HepG2 (cell line): ENCODE results near the gene ESM1. TPM values are rescaled to one million over a fixed set of nuclear protein-coding genes. Genes with fewer than 3 reads are reported as not detected.

Experiments used
- ATAC-seq: fragments of 200-7000 bp; cut with Tn5 transposase; 3 replicates; pipeline ENCODE4 v1.9.1; 2020; ENCODE audit warnings: mild to moderate bottlenecking, moderate library complexity
- BruUV-seq: library from RNA; stranded (reverse); fragments of 400-500 nt; replicated peaks from 2 replicates; lab custom pipeline; 2021; lab: Mats Ljungman, UMichigan
- CTCF ChIA-PET: fragments of 300-600 bp; formaldehyde crosslinking; extraction: SDS; loops from one replicate; lab custom pipeline; 2021; ENCODE audit warnings: low total read pairs, inconsistent platforms, low intra/inter-chr PET ratio; lab: Yijun Ruan, JAX
- POLR2A ChIA-PET: fragments of 350-600 bp; sonication (Branson Sonifier 250); formaldehyde crosslinking; loops from one replicate; lab custom pipeline; 2020; ENCODE audit warnings: antibody characterized with exemption, inconsistent platforms; lab: Yijun Ruan, JAX
- DNase-seq: peaks from one replicate; pipeline ENCODE4 v3.0.0-alpha.2; 2015; ENCODE audit warnings: low spot score
- FAIRE-seq: peaks from 3 replicates; lab custom pipeline; 2011; peaks lifted over from hg19 to GRCh38; lab: Jason Lieb, UNC
- H2AFZ ChIP-seq: one replicate; pipeline ENCODE4 v1.6.1; 2011; ENCODE audit warnings: low read length, inconsistent platforms
- H3K27ac ChIP-seq: fragments of 300-600 bp; 3 replicates; pipeline ENCODE4 v1.8.0; 2011; ENCODE audit warnings: mixed run types, mild to moderate bottlenecking, mixed read lengths, low read length, inconsistent platforms; ENCODE audit not compliant: insufficient read depth; ENCODE audit errors: extremely low read length
- H3K27me3 ChIP-seq, 2 experiments: fragments of 200-600 bp in 1 of 2; 2 replicates in 1 of 2; 3 replicates in 1 of 2; pipeline versions ENCODE4 v1.6.0 to v1.8.0; 2011; ENCODE audit warnings: low read length in 2 of 2, mild to moderate bottlenecking in 2 of 2, moderate library complexity in 2 of 2, inconsistent platforms in 1 of 2; ENCODE audit not compliant: insufficient read depth in 2 of 2, control insufficient read depth in 1 of 2
- H3K36me3 ChIP-seq, 2 experiments: fragments of 200-600 bp in 1 of 2; replicated peaks in 1 of 2; 2 replicates in 1 of 2; 3 replicates in 1 of 2; pipeline versions ENCODE4 v1.5.1 to v1.8.0; 2011; ENCODE audit warnings: low read length in 2 of 2, inconsistent platforms in 1 of 2; ENCODE audit not compliant: insufficient read depth in 2 of 2, control insufficient read depth in 1 of 2
- H3K4me1 ChIP-seq: 2 replicates; pipeline ENCODE4 v1.5.1; 2012; ENCODE audit warnings: low read length, inconsistent platforms; ENCODE audit not compliant: insufficient read depth
- H3K4me2 ChIP-seq: 2 replicates; pipeline ENCODE4 v1.6.0; 2011; ENCODE audit warnings: low read depth, low read length, inconsistent platforms
- H3K4me3 ChIP-seq, 3 experiments: fragments of 200-600 bp in 1 of 3; sonication (generic), shearing (Covaris generic) in 1 of 3; replicated peaks in 1 of 3; 2 replicates each; pipeline ENCODE4 v1.5.1; 2011 to 2016; ENCODE audit warnings: low read length in 3 of 3, inconsistent platforms in 2 of 3, low read depth in 2 of 3, mild to moderate bottlenecking in 2 of 3, control low read depth in 1 of 3, mixed read lengths in 1 of 3; ENCODE audit not compliant: insufficient read depth in 1 of 3
- H3K79me2 ChIP-seq: one replicate; pipeline ENCODE4 v1.6.1; 2011; ENCODE audit warnings: low read length, inconsistent platforms; ENCODE audit not compliant: insufficient read depth
- H3K9ac ChIP-seq: 2 replicates; pipeline ENCODE4 v1.6.0; 2011; ENCODE audit warnings: mild to moderate bottlenecking, low read depth, low read length, inconsistent platforms; ENCODE audit not compliant: insufficient read depth
- H3K9me3 ChIP-seq: 2 replicates; pipeline ENCODE4 v1.5.1; 2012; ENCODE audit warnings: mild to moderate bottlenecking, low read length
- H4K20me1 ChIP-seq: 2 replicates; pipeline ENCODE4 v1.6.0; 2011; ENCODE audit warnings: inconsistent platforms, mild to moderate bottlenecking, low read length, moderate library complexity; ENCODE audit not compliant: insufficient read depth
- CBX1 ChIP-seq: IDR thresholded peaks from one replicate; pipeline ENCODE4 v1.6.1; 2016; ENCODE audit warnings: antibody characterized with exemption, low read depth
- HOXA9 ChIP-seq: sonication (generic); formaldehyde crosslinking; IDR thresholded peaks from 2 replicates; pipeline ENCODE4 v1.8.1; 2022; ENCODE audit warnings: missing genetic modification reagents, mild to moderate bottlenecking, moderate library complexity, borderline replicate concordance
- KAT7 ChIP-seq: IDR thresholded peaks from 2 replicates; pipeline ENCODE4 v1.6.1; 2018; ENCODE audit warnings: borderline replicate concordance, missing compliant biosample characterization
- KLF9 ChIP-seq: IDR thresholded peaks from 2 replicates; pipeline ENCODE4 v1.6.1; 2016; ENCODE audit warnings: low read depth
- MTA3 ChIP-seq: sonication (generic); formaldehyde crosslinking; IDR thresholded peaks from 2 replicates; pipeline ENCODE4 v1.4.0; 2020; ENCODE audit warnings: missing genetic modification reagents
- POLR2AphosphoS5 ChIP-seq: IDR thresholded peaks from 2 replicates; pipeline ENCODE4 v1.6.1; 2012; ENCODE audit warnings: low read depth, low read length
- SPEN ChIP-seq: sonication (generic); formaldehyde crosslinking; IDR thresholded peaks from 2 replicates; pipeline ENCODE4 v1.5.1; 2020; ENCODE audit warnings: low read depth, mild to moderate bottlenecking, missing genetic modification reagents
- ZNF44 ChIP-seq: sonication (generic); formaldehyde crosslinking; IDR thresholded peaks from 2 replicates; pipeline ENCODE4 v1.5.1; 2020; ENCODE audit warnings: mild to moderate bottlenecking, missing genetic modification reagents
- ZNF577 ChIP-seq: sonication (generic); formaldehyde crosslinking; IDR thresholded peaks from 2 replicates; pipeline ENCODE4 v1.4.0; 2020; ENCODE audit warnings: mild to moderate bottlenecking, low read depth, missing genetic modification reagents, borderline replicate concordance
- ZNF75D ChIP-seq: sonication (generic); formaldehyde crosslinking; IDR thresholded peaks from 2 replicates; pipeline ENCODE4 v1.8.1; 2023; ENCODE audit warnings: missing genetic modification reagents, mild to moderate bottlenecking, borderline replicate concordance
- ZNF83 ChIP-seq: sonication (generic); formaldehyde crosslinking; IDR thresholded peaks from 2 replicates; pipeline ENCODE4 v1.4.0; 2020; ENCODE audit warnings: missing genetic modification reagents, mild to moderate bottlenecking, borderline replicate concordance
- ZSCAN20 ChIP-seq: sonication (generic); formaldehyde crosslinking; IDR thresholded peaks from 2 replicates; pipeline ENCODE4 v1.4.0; 2020; ENCODE audit warnings: missing genetic modification reagents, mild to moderate bottlenecking, borderline replicate concordance
- WGBS: methylation state at CpG from one replicate; pipeline ENCODE4 v1.1.6; 2017; ENCODE audit warnings: low lambda C conversion rate; 5-methylcytosine and 5-hydroxymethylcytosine counted together
- in situ Hi-C: cut with HindIII; loops from 2 replicates; pipeline ENCODE4 v1.10.0; 2017; ENCODE audit warnings: low pct_unique_long_range_greater_than_20kb; ENCODE audit not compliant: extremely low pct_ligation_motif_present
- intact Hi-C: fragments of 100-400 bp; cut with micrococcal nuclease; formaldehyde crosslinking; loops from one replicate; pipeline ENCODE4 v1.10.0; 2022; ENCODE audit not compliant: unreplicated experiment
- polyA plus RNA-seq, 8 experiments: library from polyadenylated mRNA; depleted of rRNA in 3 of 8; stranded (reverse) in 7 of 8; unstranded in 1 of 8; fragments of >200 nt; fragmentation: Illumina TruSeq in 4 of 8; extraction: Trizol in 4 of 8; gene quantifications; 2 replicates each; pipeline versions ENCODE4 v1.2.1 to v1.2.3, GENCODE V29; 2011 to 2016; ENCODE audit warnings: low read depth in 4 of 8, missing spikeins in 1 of 8, mixed read lengths in 1 of 8; ENCODE audit not compliant: insufficient read depth in 1 of 8
- total RNA-seq, 5 experiments: library from RNA; depleted of rRNA; stranded (reverse); fragments of >200 nt; fragmentation: Illumina TruSeq; extraction: Trizol; gene quantifications; 2 replicates each; pipeline ENCODE4 v1.2.3, GENCODE V29; 2016; ENCODE audit warnings: low read depth in 1 of 5
- TF ChIP-seq, protein P1 (sequence below): sonication (generic); formaldehyde crosslinking; IDR thresholded peaks from 2 replicates; pipeline ENCODE4 v1.5.0; 2020; ENCODE audit warnings: mild to moderate bottlenecking, missing genetic modification reagents, moderate library complexity
- TF ChIP-seq, protein P2 (sequence below): sonication (generic); IDR thresholded peaks from 2 replicates; pipeline ENCODE4 v1.6.1; 2016; ENCODE audit warnings: low read depth, borderline replicate concordance
- TF ChIP-seq, protein P3 (sequence below): sonication (generic); formaldehyde crosslinking; IDR thresholded peaks from 2 replicates; pipeline ENCODE4 v1.4.0; 2020; ENCODE audit warnings: missing genetic modification reagents

The ESM1 gene
- total and polyA plus RNA-seq, 2 of the 13 experiments (the other 11 are each of a cell fraction or from before 2014, with no cell fraction given), result not detected

DNA sequence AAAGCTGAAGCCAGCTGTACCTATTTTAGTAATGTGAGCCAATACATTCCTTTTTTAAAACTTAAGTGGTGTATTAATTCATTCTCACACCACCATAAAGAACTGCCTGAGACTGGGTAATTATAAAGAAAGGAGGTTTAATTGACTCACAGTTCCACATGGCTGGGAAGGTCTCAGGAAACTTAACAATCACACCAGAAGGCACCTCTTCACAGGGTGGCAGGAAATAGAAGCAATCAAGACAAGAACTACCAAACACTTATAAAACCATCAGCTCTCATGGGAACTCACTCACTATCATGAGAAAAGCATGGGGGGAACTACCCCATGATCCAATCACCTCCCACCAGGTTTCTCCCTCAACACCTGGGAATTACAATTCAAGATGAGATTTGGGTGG is 21.0 kb downstream of the ESM1 start:
- no peak overlapping the region for H3K4me2 ChIP-seq
- FAIRE-seq (no peak), DNase-seq (no peak), ATAC-seq (no peak)
- in situ Hi-C loops (no loop called here), intact Hi-C loops (no loop called here)
- no peaks in the 10 kb centered on the region; a peak in 1 of 5 replicates for H3K27me3 ChIP-seq
- H3K4me3 ChIP-seq, result no peak overlapping the region
- TF ChIP-seq CBX1 (no peak), ZNF75D (no peak), HOXA9 (CRISPR knock-in tag) (no peak), ZSCAN20 (CRISPR knock-in tag) (no peak)
- no peak overlapping the region for H3K27ac ChIP-seq
- no TSS peak for BruUV-seq
- H3K36me3 ChIP-seq, result no peaks in the 10 kb centered on the region
- no peak overlapping the region for H2AFZ ChIP-seq
- H3K79me2 ChIP-seq, result no peaks in the 10 kb centered on the region
- no peaks in the 10 kb centered on the region for H3K4me1 ChIP-seq
- POLR2A ChIA-PET, result no interaction called here
- H3K9ac ChIP-seq, result no peak overlapping the region
- H4K20me1 ChIP-seq, result no peaks in the 10 kb centered on the region
- H3K9me3 ChIP-seq, result no peaks in the 10 kb centered on the region
- CTCF ChIA-PET, result no interaction called here

DNA sequence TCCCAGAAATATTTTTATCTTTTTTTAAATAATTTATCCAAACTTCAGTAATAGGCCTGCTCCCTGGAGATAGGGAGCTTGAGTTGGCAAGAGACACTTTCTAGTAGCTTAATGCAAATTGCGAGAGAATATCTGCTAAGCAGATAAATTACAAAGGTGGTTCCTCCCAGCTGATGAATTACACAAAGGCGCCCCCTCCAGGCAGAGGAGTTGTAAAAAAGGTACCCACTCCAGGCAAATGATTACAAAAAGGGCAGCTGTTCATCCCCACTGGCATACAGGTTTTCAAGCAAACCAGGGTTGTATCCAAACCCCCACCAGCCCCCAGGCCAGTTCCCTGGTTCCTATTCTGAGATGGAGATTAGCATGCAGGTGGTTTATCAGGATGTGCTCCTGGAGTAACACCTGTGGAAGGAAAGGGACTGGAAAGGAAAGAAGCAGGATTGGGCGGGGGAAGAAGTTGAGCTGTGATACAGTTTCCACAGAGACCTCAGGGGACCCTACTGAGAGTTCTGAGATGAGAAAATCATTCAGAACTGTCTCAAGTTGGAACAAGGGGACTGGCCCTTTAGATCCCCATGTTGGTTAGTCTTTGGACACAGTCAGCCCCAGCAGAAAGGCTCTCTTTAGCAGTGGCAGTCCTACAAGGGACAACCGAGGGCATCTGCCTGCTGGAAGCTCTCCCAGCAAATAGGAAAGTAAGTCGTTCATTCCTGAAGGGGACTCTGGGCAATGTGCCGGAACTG is 25.5 kb downstream of the ESM1 start:
- no peak overlapping the region for H3K4me2 ChIP-seq
- ChIA-PET CTCF (no interaction called here), POLR2A (no interaction called here)
- H3K4me1 ChIP-seq, result no peaks in the 10 kb centered on the region
- no peaks in the 10 kb centered on the region for H3K36me3 ChIP-seq
- in situ Hi-C loops (no loop called here), intact Hi-C loops (no loop called here)
- no peaks in the 10 kb centered on the region for H4K20me1 ChIP-seq
- ATAC-seq (no peak), DNase-seq (peak; percentile 5), FAIRE-seq (no peak)
- no peaks in the 10 kb centered on the region for H3K9me3 ChIP-seq
- H2AFZ ChIP-seq, result no peak overlapping the region
- H3K4me3 ChIP-seq, result no peak overlapping the region
- TF ChIP-seq, protein P1, sequence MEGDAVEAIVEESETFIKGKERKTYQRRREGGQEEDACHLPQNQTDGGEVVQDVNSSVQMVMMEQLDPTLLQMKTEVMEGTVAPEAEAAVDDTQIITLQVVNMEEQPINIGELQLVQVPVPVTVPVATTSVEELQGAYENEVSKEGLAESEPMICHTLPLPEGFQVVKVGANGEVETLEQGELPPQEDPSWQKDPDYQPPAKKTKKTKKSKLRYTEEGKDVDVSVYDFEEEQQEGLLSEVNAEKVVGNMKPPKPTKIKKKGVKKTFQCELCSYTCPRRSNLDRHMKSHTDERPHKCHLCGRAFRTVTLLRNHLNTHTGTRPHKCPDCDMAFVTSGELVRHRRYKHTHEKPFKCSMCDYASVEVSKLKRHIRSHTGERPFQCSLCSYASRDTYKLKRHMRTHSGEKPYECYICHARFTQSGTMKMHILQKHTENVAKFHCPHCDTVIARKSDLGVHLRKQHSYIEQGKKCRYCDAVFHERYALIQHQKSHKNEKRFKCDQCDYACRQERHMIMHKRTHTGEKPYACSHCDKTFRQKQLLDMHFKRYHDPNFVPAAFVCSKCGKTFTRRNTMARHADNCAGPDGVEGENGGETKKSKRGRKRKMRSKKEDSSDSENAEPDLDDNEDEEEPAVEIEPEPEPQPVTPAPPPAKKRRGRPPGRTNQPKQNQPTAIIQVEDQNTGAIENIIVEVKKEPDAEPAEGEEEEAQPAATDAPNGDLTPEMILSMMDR, result peak; percentile 25
- TF ChIP-seq, protein P2, sequence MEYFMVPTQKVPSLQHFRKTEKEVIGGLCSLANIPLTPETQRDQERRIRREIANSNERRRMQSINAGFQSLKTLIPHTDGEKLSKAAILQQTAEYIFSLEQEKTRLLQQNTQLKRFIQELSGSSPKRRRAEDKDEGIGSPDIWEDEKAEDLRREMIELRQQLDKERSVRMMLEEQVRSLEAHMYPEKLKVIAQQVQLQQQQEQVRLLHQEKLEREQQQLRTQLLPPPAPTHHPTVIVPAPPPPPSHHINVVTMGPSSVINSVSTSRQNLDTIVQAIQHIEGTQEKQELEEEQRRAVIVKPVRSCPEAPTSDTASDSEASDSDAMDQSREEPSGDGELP, result peak; percentile 44; the same call in 1 of the 2 replicates
- TF ChIP-seq MTA3 (CRISPR knock-in tag) (no peak), SPEN (no peak), KAT7 (CRISPR knock-in tag) (no peak), ZNF44 (CRISPR knock-in tag) (no peak), KLF9 (no peak), ZNF83 (no peak), ZNF577 (CRISPR knock-in tag) (no peak), POLR2AphosphoS5 (no peak)
- TF ChIP-seq, protein P3, sequence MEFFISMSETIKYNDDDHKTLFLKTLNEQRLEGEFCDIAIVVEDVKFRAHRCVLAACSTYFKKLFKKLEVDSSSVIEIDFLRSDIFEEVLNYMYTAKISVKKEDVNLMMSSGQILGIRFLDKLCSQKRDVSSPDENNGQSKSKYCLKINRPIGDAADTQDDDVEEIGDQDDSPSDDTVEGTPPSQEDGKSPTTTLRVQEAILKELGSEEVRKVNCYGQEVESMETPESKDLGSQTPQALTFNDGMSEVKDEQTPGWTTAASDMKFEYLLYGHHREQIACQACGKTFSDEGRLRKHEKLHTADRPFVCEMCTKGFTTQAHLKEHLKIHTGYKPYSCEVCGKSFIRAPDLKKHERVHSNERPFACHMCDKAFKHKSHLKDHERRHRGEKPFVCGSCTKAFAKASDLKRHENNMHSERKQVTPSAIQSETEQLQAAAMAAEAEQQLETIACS (CRISPR knock-in tag), result no peak
- BruUV-seq, result no TSS peak
- WGBS, result 14% methylated on average over 5 of the region's 6 CpGs
- no peaks in the 10 kb centered on the region for H3K79me2 ChIP-seq
- H3K9ac ChIP-seq, result no peak overlapping the region
- no peaks in the 10 kb centered on the region for H3K27me3 ChIP-seq
- no peak overlapping the region for H3K27ac ChIP-seq
